Osteoblast (primary cell): ENCODE data around the gene OR7A5. TPM values are rescaled to one million over a fixed set of nuclear protein-coding genes. Genes with fewer than 3 reads are reported as not detected.

ENCODE experiments used
- DNase-seq: peaks from one replicate; pipeline ENCODE4 v3.0.0; 2011; ENCODE audit warnings: low spot score, mixed read lengths; ENCODE audit not compliant: insufficient read length; ENCODE audit errors: missing footprints
- H2AFZ ChIP-seq: 2 replicates; pipeline ENCODE4 v1.6.0; 2011; ENCODE audit warnings: mild to moderate bottlenecking, low read length
- H3K27ac ChIP-seq: 2 replicates; pipeline ENCODE4 v1.5.1; 2011; ENCODE audit warnings: mild to moderate bottlenecking, low read depth, low read length, moderate library complexity
- H3K27me3 ChIP-seq: 2 replicates; pipeline ENCODE4 v1.6.0; 2012; ENCODE audit warnings: mild to moderate bottlenecking, control low read depth, inconsistent platforms, low read length, moderate library complexity; ENCODE audit not compliant: insufficient read depth
- H3K36me3 ChIP-seq: 2 replicates; pipeline ENCODE4 v1.5.1; 2011; ENCODE audit warnings: mild to moderate bottlenecking, low read length, control low read depth, moderate library complexity; ENCODE audit not compliant: insufficient read depth
- H3K4me1 ChIP-seq: 2 replicates; pipeline ENCODE4 v1.5.1; 2011; ENCODE audit warnings: mild to moderate bottlenecking, low read length, control low read depth, moderate library complexity; ENCODE audit not compliant: insufficient read depth
- H3K4me2 ChIP-seq: 2 replicates; pipeline ENCODE4 v1.6.0; 2011; ENCODE audit warnings: mild to moderate bottlenecking, low read length; ENCODE audit not compliant: insufficient read depth
- H3K4me3 ChIP-seq: fragments of 200-600 bp; sonication (generic); 3 replicates; pipeline ENCODE4 v1.5.1; 2012; ENCODE audit warnings: mild to moderate bottlenecking, low read length, inconsistent platforms; ENCODE audit not compliant: insufficient read depth
- H3K79me2 ChIP-seq: 2 replicates; pipeline ENCODE4 v1.6.0; 2012; ENCODE audit warnings: mild to moderate bottlenecking, low read length, control low read depth, inconsistent platforms; ENCODE audit not compliant: insufficient read depth
- H3K9me3 ChIP-seq: 2 replicates; pipeline ENCODE4 v1.5.1; 2011; ENCODE audit warnings: low read depth, low read length, control low read depth
- H4K20me1 ChIP-seq: 2 replicates; pipeline ENCODE4 v1.6.0; 2012; ENCODE audit warnings: mild to moderate bottlenecking, low read length, control low read depth; ENCODE audit not compliant: insufficient read depth
- CTCF ChIP-seq: IDR thresholded peaks from 2 replicates; pipeline ENCODE4 v1.5.1; 2011; ENCODE audit warnings: mild to moderate bottlenecking, low read depth, low read length, moderate library complexity; ENCODE audit errors: extremely low read depth
- total RNA-seq: library from RNA; depleted of rRNA; stranded (reverse); fragments of >200 nt; gene quantifications from 2 replicates; pipeline ENCODE4 v1.2.3, GENCODE V29; 2012

Gene OR7A5
- total RNA-seq, 1 donor, result not detected

GRCh38 chr19:14817052-14817451, 17.9 kb downstream of the OR7A5 start:
- TF ChIP-seq CTCF, result no peak
- Histone ChIP-seq H3K4me1 (no peaks in the 10 kb centered on the region), H3K4me2 (no peak overlapping the region)

GRCh38 chr19:14814982-14815652, 19.9 kb downstream of the OR7A5 start:
- Histone ChIP-seq H4K20me1 (no peaks in the 10 kb centered on the region), H3K36me3 (no peaks in the 10 kb centered on the region), H3K79me2 (no peaks in the 10 kb centered on the region), H3K4me1 (no peaks in the 10 kb centered on the region), H3K4me3 (no peak overlapping the region), H3K27me3 (no peaks in the 10 kb centered on the region), H3K9me3 (no peaks in the 10 kb centered on the region), H3K4me2 (no peak overlapping the region), H2AFZ (no peak overlapping the region), H3K27ac (no peak overlapping the region)
- TF ChIP-seq CTCF, result no peak
- no peak for DNase-seq

More at GRCh38 chr19:14817052-14817451, 17.9 kb downstream of the OR7A5 start:
- DNase-seq, result no peak
- H2AFZ ChIP-seq, result no peak overlapping the region
- no peaks in the 10 kb centered on the region for H3K27me3 ChIP-seq
- H4K20me1 ChIP-seq, result no peaks in the 10 kb centered on the region
- no peak overlapping the region for H3K4me3 ChIP-seq
- H3K36me3 ChIP-seq, result no peaks in the 10 kb centered on the region
- no peaks in the 10 kb centered on the region for H3K9me3 ChIP-seq
- H3K79me2 ChIP-seq, result no peaks in the 10 kb centered on the region
- no peak overlapping the region for H3K27ac ChIP-seq

- H3K4me3 ChIP-seq, result no peak overlapping the region
- no peaks in the 10 kb centered on the region for H3K9me3 ChIP-seq
- no peak for TF ChIP-seq CTCF
- no peaks in the 10 kb centered on the region for H3K36me3 ChIP-seq
- no peaks in the 10 kb centered on the region for H3K27me3 ChIP-seq
- no peaks in the 10 kb centered on the region for H3K79me2 ChIP-seq
- no peaks in the 10 kb centered on the region for H4K20me1 ChIP-seq
- peak overlapping the region; percentile 19 for H3K4me2 ChIP-seq
- no peak overlapping the region for H2AFZ ChIP-seq
- no peaks in the 10 kb centered on the region for H3K4me1 ChIP-seq
- H3K27ac ChIP-seq, result no peak overlapping the region
- DNase-seq, result no peak
Observed at GRCh38 chr19:14809272-14810057, 25.5 kb downstream of the OR7A5 start.

- no peaks in the 10 kb centered on the region for H3K4me1 ChIP-seq
- no peak for DNase-seq
- H3K4me2 ChIP-seq, result no peak overlapping the region
- no peaks in the 10 kb centered on the region for H3K79me2 ChIP-seq
- H3K36me3 ChIP-seq, result no peaks in the 10 kb centered on the region
- H4K20me1 ChIP-seq, result no peaks in the 10 kb centered on the region
- H3K9me3 ChIP-seq, result no peaks in the 10 kb centered on the region
- no peak for TF ChIP-seq CTCF
- no peak overlapping the region for H2AFZ ChIP-seq
- H3K4me3 ChIP-seq, result no peak overlapping the region
- no peak overlapping the region for H3K27ac ChIP-seq
- H3K27me3 ChIP-seq, result no peaks in the 10 kb centered on the region
Observed at GRCh38 chr19:14804765-14805164, 30.2 kb downstream of the OR7A5 start.
